Smooth muscle cell (in vitro differentiated cells): Measurements from ENCODE around the gene CDCA3. TPM values are rescaled to one million over a fixed set of nuclear protein-coding genes. Genes with fewer than 3 reads are reported as not detected.

ENCODE experiments used
- DNase-seq: peaks from one replicate; lab custom pipeline; 2025; ENCODE audit not compliant: unreplicated experiment; lab: John Stamatoyannopoulos, UW
- H2AFZ ChIP-seq: fragments of 200-600 bp; sonication (generic); 2 replicates; pipeline ENCODE4 v1.6.0; 2016; ENCODE audit warnings: antibody characterized with exemption, low read depth, mild to moderate bottlenecking
- H3F3A ChIP-seq: fragments of 200-600 bp; sonication (generic); 2 replicates; pipeline ENCODE4 v1.6.0; 2017; ENCODE audit warnings: antibody characterized with exemption, low read depth
- H3K27ac ChIP-seq: fragments of 200-600 bp; sonication (generic); 2 replicates; pipeline ENCODE4 v1.5.1; 2016; ENCODE audit warnings: low read depth, mild to moderate bottlenecking
- H3K27me3 ChIP-seq: fragments of 200-600 bp; sonication (generic); 2 replicates; pipeline ENCODE4 v1.6.1; 2016; ENCODE audit warnings: low read depth, mild to moderate bottlenecking
- H3K36me3 ChIP-seq: fragments of 200-600 bp; sonication (generic); 2 replicates; pipeline ENCODE4 v1.5.1; 2016; ENCODE audit warnings: low read depth
- H3K4me1 ChIP-seq: fragments of 200-600 bp; sonication (generic); 2 replicates; pipeline ENCODE4 v1.5.1; 2016; ENCODE audit warnings: low read depth
- H3K4me2 ChIP-seq: fragments of 200-600 bp; sonication (generic); 2 replicates; pipeline ENCODE4 v1.6.0; 2016; ENCODE audit warnings: mild to moderate bottlenecking
- H3K4me3 ChIP-seq: fragments of 200-600 bp; sonication (generic); 2 replicates; pipeline ENCODE4 v1.5.1; 2016; ENCODE audit warnings: mild to moderate bottlenecking
- H3K79me2 ChIP-seq: fragments of 200-600 bp; sonication (generic); 2 replicates; pipeline ENCODE4 v1.6.0; 2016; ENCODE audit warnings: low read depth, mild to moderate bottlenecking
- H3K9ac ChIP-seq: fragments of 200-600 bp; sonication (generic); 2 replicates; pipeline ENCODE4 v1.6.0; 2016; ENCODE audit warnings: low read depth
- H3K9me3 ChIP-seq: fragments of 200-600 bp; sonication (generic); replicated peaks from 2 replicates; pipeline ENCODE4 v1.5.1; 2016; ENCODE audit warnings: low read depth
- H4K20me1 ChIP-seq: fragments of 200-600 bp; sonication (generic); 2 replicates; pipeline ENCODE4 v1.6.0; 2016; ENCODE audit warnings: low read depth
- WGBS: methylation state at CpG from one replicate; pipeline ENCODE4 v1.1.7; 2016; ENCODE audit warnings: low lambda C conversion rate; 5-methylcytosine and 5-hydroxymethylcytosine counted together
- polyA plus RNA-seq: library from polyadenylated mRNA; unstranded; fragments of >200 nt; fragmentation: Nextera tagmentation; extraction: Ambion mirVana; gene quantifications from 2 replicates; pipeline ENCODE4 v1.2.1, GENCODE V29; 2016
- total RNA-seq: library from RNA; depleted of rRNA; stranded (reverse); fragments of >200 nt; gene quantifications from 2 replicates; pipeline ENCODE4 v1.2.3, GENCODE V29; 2014
- TF ChIP-seq, protein P1 (sequence below): fragments of 200-600 bp; sonication (generic); IDR thresholded peaks from 2 replicates; pipeline ENCODE4 v1.5.1; 2017; ENCODE audit warnings: borderline replicate concordance, mild to moderate bottlenecking, antibody characterized with exemption; ENCODE audit not compliant: insufficient read depth, poor library complexity, severe bottlenecking

The CDCA3 gene
- total and polyA plus RNA-seq, 2 experiments from 2014 or later, result 5.3 to 10.6 TPM

DNA sequence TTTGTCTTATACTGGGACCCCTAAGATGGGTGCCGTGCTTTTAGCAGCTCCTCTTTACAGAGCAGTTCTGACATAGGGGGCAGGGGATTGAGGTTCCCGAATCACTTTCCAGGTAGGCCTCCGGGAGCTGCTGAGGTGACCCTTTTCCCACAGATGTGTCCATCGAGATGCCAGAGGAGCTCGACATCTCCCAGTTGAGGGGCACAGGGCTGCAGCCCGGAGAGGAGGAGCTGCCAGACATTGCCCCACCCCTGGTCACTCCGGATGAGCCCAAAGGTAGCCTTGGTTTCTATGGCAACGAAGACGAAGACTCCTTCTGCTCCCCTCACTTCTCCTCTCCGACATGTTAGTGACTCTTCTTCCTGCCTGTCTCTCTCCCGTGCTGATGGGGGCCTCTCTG lies 11.9 kb upstream of the CDCA3 start:
- no peak overlapping the region for H2AFZ ChIP-seq
- peaks cover 7% of the 10 kb centered on the region for H3K79me2 ChIP-seq
- H3K9me3 ChIP-seq, result no peaks in the 10 kb centered on the region
- 97% methylated on average over 11 of the region's 11 CpGs for WGBS
- H3F3A ChIP-seq, result peaks cover 22% of the 10 kb centered on the region
- no peak overlapping the region for H3K9ac ChIP-seq
- no peaks in the 10 kb centered on the region for H3K27me3 ChIP-seq
- no peak for DNase-seq
- TF ChIP-seq, protein P1, sequence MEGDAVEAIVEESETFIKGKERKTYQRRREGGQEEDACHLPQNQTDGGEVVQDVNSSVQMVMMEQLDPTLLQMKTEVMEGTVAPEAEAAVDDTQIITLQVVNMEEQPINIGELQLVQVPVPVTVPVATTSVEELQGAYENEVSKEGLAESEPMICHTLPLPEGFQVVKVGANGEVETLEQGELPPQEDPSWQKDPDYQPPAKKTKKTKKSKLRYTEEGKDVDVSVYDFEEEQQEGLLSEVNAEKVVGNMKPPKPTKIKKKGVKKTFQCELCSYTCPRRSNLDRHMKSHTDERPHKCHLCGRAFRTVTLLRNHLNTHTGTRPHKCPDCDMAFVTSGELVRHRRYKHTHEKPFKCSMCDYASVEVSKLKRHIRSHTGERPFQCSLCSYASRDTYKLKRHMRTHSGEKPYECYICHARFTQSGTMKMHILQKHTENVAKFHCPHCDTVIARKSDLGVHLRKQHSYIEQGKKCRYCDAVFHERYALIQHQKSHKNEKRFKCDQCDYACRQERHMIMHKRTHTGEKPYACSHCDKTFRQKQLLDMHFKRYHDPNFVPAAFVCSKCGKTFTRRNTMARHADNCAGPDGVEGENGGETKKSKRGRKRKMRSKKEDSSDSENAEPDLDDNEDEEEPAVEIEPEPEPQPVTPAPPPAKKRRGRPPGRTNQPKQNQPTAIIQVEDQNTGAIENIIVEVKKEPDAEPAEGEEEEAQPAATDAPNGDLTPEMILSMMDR, result no peak
- H4K20me1 ChIP-seq, result peaks cover 6% of the 10 kb centered on the region
- H3K4me3 ChIP-seq, result no peak overlapping the region
- H3K27ac ChIP-seq, result no peak overlapping the region
- no peak overlapping the region for H3K4me2 ChIP-seq
- H3K36me3 ChIP-seq, result no peaks in the 10 kb centered on the region
- no peaks in the 10 kb centered on the region for H3K4me1 ChIP-seq

DNA sequence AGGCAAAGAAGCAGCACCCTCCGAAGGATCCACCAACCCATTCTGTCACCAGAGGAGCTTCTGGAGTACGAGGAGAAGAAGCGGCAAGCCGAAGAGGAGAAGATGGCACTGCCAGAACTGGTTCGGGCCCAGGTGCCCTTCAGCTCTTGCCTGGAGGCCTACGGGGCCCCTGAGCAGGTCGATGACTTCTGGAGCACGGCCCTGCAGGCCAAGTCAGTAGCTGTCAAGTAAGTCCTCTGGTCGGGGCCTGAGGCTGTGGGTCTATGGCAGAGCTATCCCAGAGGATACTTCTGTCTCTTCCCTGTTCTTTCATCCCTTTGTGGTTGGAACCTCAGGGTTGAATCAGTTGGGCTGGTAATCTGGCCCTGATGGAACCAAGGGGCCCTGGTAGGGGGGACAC lies 10.3 kb upstream of the CDCA3 start:
- no peak overlapping the region for H3K27ac ChIP-seq
- no peaks in the 10 kb centered on the region for H3K4me1 ChIP-seq
- H3K9ac ChIP-seq, result no peak overlapping the region
- H3K4me2 ChIP-seq, result no peak overlapping the region
- H3F3A ChIP-seq, result peaks cover 20% of the 10 kb centered on the region
- no peaks in the 10 kb centered on the region for H3K36me3 ChIP-seq
- no peak overlapping the region for H2AFZ ChIP-seq
- no peaks in the 10 kb centered on the region for H3K9me3 ChIP-seq
- no peaks in the 10 kb centered on the region for H3K79me2 ChIP-seq
- TF ChIP-seq, protein P1, result no peak
- WGBS, result over 99% methylated on average over 9 of the region's 9 CpGs
- no peaks in the 10 kb centered on the region for H4K20me1 ChIP-seq
- DNase-seq, result no peak
- H3K27me3 ChIP-seq, result no peaks in the 10 kb centered on the region
- no peak overlapping the region for H3K4me3 ChIP-seq

DNA sequence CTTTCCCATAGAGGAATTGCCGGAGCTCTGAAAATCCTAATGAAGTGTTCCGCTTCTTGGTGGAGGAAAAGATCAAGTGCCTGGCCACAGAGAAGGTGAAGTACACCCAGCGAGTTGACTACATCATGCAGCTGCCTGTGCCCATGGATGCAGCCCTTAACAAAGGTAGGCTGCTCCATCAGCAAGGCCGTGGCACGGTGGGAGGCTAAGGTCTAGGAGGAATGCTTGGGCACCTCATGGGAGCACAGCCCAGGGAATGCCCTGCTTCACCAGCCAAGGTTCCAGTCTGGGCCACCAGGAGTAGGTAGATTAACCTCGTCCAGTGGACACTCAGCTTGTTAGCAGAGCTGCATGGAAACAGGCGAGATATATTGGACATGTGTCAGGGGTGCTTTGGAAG lies 9.9 kb upstream of the CDCA3 start:
- no peaks in the 10 kb centered on the region for H3K4me1 ChIP-seq
- DNase-seq, result no peak
- H2AFZ ChIP-seq, result no peak overlapping the region
- H3K79me2 ChIP-seq, result no peaks in the 10 kb centered on the region
- H3K9me3 ChIP-seq, result no peaks in the 10 kb centered on the region
- no peak overlapping the region for H3K9ac ChIP-seq
- no peak overlapping the region for H3K27ac ChIP-seq
- H3K4me3 ChIP-seq, result no peak overlapping the region
- no peak overlapping the region for H3K4me2 ChIP-seq
- H3F3A ChIP-seq, result peaks cover 20% of the 10 kb centered on the region
- TF ChIP-seq, protein P1, result no peak
- H3K36me3 ChIP-seq, result no peaks in the 10 kb centered on the region
- WGBS, result 98% methylated on average over 7 of the region's 7 CpGs
- H4K20me1 ChIP-seq, result no peaks in the 10 kb centered on the region
- no peaks in the 10 kb centered on the region for H3K27me3 ChIP-seq

DNA sequence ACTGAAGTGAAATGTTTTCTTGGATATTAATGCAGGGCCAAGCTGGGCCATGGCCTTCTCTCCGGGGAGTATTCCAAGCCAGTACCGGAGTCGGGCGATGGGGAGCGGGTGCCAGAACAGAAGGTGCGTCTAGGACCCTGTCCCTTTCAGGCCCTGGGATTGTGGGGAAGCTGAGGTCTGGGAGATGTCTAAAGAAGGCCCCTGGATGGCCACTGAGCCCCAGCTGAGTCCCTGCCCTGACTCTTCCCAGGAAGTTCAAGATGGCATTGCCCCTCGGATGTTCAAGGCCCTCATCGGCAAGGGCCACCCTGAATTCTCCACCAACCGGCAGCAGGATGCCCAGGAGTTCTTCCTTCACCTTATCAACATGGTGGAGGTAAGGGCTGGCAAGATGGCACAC lies 9.0 kb upstream of the CDCA3 start:
- WGBS, result 95% methylated on average over 9 of the region's 9 CpGs
- H3K36me3 ChIP-seq, result no peaks in the 10 kb centered on the region
- DNase-seq, result no peak

More for the DNA sequence above, 9.0 kb upstream of the CDCA3 start:
- no peaks in the 10 kb centered on the region for H3K27me3 ChIP-seq
- no peak overlapping the region for H3K4me3 ChIP-seq
- no peak overlapping the region for H3K27ac ChIP-seq
- no peaks in the 10 kb centered on the region for H3K9me3 ChIP-seq
- H3F3A ChIP-seq, result peaks cover 12% of the 10 kb centered on the region
- peaks cover 4% of the 10 kb centered on the region for H3K79me2 ChIP-seq
- peaks cover under 1% of the 10 kb centered on the region for H4K20me1 ChIP-seq
- H3K4me1 ChIP-seq, result no peaks in the 10 kb centered on the region
- H3K4me2 ChIP-seq, result no peak overlapping the region
- no peak overlapping the region for H2AFZ ChIP-seq
- H3K9ac ChIP-seq, result no peak overlapping the region
- TF ChIP-seq, protein P1, result no peak
